NCI-H69 (cell line): ENCODE results near the gene THG1L.
"Not testable (repeated sequence)": the region's sequence is repeated elsewhere in the genome, so short reads cannot be mapped to it uniquely, and the experiment has no call there.

ENCODE experiments used
- DNase-seq: peaks from one replicate; lab custom pipeline; 2025; lab: John Stamatoyannopoulos, UW

THG1L gene

DNA sequence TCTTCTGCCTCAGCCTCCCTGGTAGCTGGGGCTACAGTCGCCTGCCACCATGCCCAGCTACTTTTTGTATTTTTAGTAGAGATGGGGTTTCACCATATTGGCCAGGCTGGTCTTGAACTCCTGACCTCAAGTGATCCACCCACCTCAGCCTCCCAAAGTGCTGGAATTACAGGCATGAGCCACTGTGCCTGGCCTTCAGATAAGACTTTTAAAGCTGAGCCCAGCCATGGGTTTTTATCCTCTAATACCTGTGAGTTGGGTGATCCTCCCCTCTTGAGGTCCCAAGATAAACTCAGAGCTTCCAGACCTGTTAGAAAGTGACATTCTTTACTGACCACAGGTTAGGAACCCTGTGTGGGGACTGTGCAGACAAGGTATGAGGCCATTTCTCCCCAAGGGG, 3.4 kb upstream of the THG1L start:
- not testable (repeated sequence) for DNase-seq

- DNase-seq, result no peak
Measured at GRCh38 chr5:157729858-157730257, 1.4 kb upstream of the THG1L start.

DNA sequence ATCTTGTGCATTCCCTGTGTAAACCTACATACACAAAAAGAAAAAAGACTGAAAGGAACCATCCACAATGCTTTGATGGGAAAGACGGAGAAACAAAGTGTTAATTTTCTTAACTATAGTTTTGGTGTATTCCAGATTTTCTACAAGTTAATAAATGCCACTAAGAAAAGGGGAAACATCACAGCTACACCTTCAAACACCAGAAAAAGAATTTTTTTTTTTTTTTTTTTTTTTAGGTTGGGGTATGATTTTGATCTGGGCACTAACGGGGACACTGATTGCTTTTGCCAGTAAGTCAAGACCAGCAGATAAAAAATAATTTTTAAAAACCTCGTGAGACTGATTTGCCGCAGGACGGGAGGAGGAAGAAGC, 334 bp upstream of the THG1L start:
- DNase-seq, result no peak

DNA sequence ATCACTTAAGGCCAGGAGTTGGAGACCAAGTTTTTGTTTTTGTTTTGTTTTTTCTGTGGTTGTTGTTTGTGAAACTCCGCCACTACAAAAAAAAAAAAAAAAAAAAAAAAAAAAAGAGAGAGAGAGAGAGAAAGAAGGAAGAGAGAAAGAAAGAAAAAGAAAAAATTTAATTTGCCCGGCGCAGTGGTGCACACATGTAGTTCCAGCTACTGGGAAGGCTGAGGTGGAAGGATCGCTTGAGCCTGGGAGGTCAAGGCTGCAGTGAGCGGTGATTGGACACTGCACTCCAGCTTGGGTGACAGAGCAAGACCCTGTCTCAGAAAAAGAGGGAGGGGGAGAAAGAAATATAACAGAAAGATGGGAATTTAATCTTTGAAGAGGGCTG, 902 bp downstream of the THG1L start:
- no peak for DNase-seq

GRCh38 chr5:157732596-157733262, 1.5 kb downstream of the THG1L start:
- no peak for DNase-seq

GRCh38 chr5:157734436-157734835, 3.2 kb downstream of the THG1L start:
- no peak for DNase-seq

DNA sequence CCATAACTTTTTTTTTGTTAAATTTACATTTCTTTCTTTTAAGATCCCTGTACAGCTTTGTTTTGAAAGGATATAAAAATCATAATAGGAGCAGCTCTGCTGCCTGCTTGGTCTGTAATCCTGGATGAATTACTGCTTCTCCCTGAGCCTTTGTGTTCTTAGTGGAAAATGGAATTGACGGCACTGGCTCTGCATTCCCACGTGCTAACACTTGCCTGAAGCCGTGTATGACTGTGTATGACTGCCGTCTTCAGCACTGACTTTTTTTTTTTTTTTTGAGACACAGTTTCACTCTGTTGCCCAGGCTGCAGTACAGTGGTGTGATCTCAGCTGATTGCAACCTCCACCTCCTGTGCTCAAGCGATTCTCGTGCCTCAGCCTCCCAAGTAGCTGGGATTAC, 4.8 kb downstream of the THG1L start:
- DNase-seq, result no peak

GRCh38 chr5:157739388-157740228, 8.4 kb downstream of the THG1L start:
- DNase-seq, result no peak

DNA sequence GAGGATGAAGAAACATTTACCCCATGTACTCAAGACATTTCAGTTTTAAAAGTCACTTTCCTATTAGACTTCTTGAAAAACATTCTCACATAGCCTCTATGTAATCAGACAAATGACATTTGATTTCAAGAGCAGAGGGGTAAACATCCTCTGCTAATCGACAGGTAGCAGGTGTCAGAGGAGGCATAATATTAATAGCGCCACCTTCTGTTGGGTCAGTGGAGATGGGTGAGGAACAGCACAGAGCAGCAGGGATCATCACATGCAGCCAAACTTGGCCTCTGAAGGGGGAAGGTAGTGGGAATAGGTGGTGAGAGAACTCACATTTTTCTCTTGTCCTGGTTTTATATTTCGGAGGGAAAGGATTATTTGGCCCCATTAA, 9.0 kb downstream of the THG1L start:
- peak; percentile 60 for DNase-seq

- no peak for DNase-seq
Measured at GRCh38 chr5:157741131-157741530, 9.9 kb downstream of the THG1L start.

GRCh38 chr5:157743163-157744050, 12.2 kb downstream of the THG1L start, which contains the start of gene LSM11:
TSS of gene LSM11 (plus strand) at chr5:157743712. CDS start at chr5:157743751, 39 bp downstream.
- peak; percentile 92 for DNase-seq

- DNase-seq, result peak; percentile 65
Measured at GRCh38 chr5:157744051-157745011, 13.1 kb downstream of the THG1L start.

GRCh38 chr5:157745041-157745456, 13.8 kb downstream of the THG1L start:
- DNase-seq, result peak; percentile 49

- peak; percentile 89 for DNase-seq
Measured at GRCh38 chr5:157747173-157747740, 16.0 kb downstream of the THG1L start.

DNA sequence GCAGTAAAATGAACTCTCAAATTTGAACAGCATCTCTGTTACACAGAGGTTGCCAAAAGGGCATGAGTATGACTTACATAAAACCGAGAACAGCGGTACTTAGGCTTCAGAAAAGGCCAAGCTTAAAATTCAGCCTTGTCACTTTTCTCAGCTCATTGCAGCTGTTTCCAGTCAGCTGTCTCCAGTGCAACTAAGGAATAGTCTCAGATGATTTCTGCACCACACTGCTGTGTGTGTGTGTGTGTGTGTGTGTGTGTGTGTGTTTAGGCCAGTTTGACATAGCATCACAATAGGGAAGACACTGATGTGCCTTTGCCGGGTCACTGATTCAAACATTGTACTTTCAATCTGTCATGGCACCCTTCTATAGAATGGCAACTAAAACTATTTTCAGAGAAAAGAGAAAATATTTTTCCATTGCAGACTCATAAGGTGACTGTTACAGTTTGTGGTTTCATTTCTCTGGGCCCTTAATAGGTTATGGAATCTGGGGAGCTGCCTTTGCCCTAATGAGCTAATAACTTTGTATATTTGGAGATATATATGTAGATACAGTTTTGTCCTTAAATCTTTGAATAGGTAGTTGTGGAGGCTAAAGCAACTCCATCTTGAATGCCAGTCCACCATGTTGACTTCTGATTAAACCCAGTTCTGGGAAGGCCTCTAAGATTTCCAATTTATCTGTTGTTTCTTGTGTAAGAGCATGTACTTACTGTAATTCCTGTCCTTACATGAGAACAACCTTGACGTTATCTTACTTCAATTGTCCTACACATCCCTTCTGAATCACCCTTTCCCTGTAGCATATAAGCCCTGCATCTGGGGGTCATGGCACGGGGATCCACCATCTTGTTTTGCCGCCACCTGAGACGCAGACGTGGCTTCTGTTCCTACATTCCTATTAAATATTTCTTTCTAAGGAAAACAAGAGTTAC, 16.8 kb downstream of the THG1L start:
- DNase-seq, result peak; percentile 60

DNA sequence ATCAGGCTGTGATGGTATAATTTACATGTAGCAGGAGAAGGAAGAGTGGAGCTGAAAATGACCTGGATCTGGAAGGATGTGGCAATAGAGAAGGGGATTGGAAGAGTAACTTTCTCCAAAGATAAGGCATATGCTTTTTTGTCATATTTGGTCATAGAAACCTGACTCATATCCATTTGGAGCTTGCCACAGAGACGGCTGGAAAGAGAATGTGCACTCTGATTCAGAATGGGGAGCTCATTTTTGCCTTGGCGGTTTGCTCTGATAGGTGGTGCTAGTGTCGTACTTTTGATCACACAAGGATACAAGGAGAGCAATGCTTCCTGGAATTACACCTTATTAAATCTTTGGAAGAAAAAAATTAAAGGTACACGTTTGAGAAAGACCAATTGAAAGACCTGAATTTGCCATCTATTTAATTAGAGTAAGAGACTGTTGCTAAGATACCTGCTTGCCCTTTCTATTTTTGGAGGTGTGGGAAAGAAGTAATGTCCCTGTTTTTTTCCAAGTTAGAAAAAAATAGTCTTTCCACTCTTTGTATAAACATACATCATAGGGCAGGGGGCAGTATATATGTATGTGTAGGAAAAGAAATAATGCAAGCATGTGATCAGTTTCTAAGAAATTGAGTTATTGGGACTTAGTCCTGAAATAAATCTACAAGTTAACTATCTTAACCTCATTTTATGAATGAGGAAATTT, 17.7 kb downstream of the THG1L start:
- peak; percentile 6 for DNase-seq

- no peak for DNase-seq
Measured at GRCh38 chr5:157749462-157749799, 18.2 kb downstream of the THG1L start.

GRCh38 chr5:157750320-157750719, 19.1 kb downstream of the THG1L start:
- DNase-seq, result no peak

- no peak for DNase-seq
Measured at GRCh38 chr5:157756122-157756521, 24.9 kb downstream of the THG1L start.
